ENCODE results near the gene NEUROD6.

DNA sequence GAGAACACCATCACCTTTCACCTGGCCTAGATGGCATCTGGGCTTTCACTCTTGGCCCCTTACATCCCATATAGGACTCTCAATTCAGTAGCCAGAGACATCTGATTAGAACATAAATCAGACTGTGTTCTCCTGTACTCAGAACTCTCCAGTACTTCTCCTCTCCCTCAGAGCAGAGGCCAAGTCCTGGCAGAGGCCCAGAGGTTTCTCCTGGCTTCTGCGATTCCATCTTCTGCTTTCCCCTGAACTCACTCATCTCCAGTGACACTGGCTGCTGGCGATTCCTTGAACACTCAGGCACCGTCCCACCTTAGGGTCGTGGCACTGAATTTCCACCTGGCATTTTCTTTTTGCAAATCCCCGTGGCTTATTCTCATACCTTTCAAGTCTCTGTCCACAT, 4.9 kb upstream of the NEUROD6 start:
- TF ChIP-seq, protein P1, sequence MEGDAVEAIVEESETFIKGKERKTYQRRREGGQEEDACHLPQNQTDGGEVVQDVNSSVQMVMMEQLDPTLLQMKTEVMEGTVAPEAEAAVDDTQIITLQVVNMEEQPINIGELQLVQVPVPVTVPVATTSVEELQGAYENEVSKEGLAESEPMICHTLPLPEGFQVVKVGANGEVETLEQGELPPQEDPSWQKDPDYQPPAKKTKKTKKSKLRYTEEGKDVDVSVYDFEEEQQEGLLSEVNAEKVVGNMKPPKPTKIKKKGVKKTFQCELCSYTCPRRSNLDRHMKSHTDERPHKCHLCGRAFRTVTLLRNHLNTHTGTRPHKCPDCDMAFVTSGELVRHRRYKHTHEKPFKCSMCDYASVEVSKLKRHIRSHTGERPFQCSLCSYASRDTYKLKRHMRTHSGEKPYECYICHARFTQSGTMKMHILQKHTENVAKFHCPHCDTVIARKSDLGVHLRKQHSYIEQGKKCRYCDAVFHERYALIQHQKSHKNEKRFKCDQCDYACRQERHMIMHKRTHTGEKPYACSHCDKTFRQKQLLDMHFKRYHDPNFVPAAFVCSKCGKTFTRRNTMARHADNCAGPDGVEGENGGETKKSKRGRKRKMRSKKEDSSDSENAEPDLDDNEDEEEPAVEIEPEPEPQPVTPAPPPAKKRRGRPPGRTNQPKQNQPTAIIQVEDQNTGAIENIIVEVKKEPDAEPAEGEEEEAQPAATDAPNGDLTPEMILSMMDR (optimal IDR thresholded peaks at IDR 0.05 in 1 of 3, IDR thresholded peaks at IDR 0.05 in 1 of 3, conservative IDR thresholded peaks at IDR 0.05 in 1 of 3; ENCODE audit: extremely low read depth in 1 of 3, insufficient read depth in 2 of 3, low read length in 3 of 3), result no peak
- TF ChIP-seq EZH2 (IDR thresholded peaks at IDR 0.05; ENCODE audit: low read length), result no peak
